Sigmoid colon (tissue), 4 donors: Measurements from ENCODE around the gene C1orf105.

Experiments
- EP300 ChIP-seq, 4 donors: sonication (generic); formaldehyde crosslinking; IDR thresholded peaks; one replicate each; pipeline ENCODE4 v1.6.1; 2017; ENCODE audit warnings: antibody characterized with exemption in 4 of 4
- POLR2AphosphoS5 ChIP-seq, 4 donors: sonication (generic); formaldehyde crosslinking; IDR thresholded peaks; one replicate each; pipeline ENCODE4 v1.6.1; 2017; ENCODE audit warnings: antibody characterized with exemption in 4 of 4
- TF ChIP-seq, protein P1 (sequence below), 4 experiments: fragments of 450-650 bp in 3 of 4; fragments of 200-600 bp in 1 of 4; IDR thresholded peaks; one replicate each; pipeline ENCODE4 v1.5.1; 2016 to 2019; ENCODE audit warnings: antibody characterized with exemption in 4 of 4, mild to moderate bottlenecking in 3 of 4, moderate library complexity in 2 of 4

- TF ChIP-seq, protein P1, sequence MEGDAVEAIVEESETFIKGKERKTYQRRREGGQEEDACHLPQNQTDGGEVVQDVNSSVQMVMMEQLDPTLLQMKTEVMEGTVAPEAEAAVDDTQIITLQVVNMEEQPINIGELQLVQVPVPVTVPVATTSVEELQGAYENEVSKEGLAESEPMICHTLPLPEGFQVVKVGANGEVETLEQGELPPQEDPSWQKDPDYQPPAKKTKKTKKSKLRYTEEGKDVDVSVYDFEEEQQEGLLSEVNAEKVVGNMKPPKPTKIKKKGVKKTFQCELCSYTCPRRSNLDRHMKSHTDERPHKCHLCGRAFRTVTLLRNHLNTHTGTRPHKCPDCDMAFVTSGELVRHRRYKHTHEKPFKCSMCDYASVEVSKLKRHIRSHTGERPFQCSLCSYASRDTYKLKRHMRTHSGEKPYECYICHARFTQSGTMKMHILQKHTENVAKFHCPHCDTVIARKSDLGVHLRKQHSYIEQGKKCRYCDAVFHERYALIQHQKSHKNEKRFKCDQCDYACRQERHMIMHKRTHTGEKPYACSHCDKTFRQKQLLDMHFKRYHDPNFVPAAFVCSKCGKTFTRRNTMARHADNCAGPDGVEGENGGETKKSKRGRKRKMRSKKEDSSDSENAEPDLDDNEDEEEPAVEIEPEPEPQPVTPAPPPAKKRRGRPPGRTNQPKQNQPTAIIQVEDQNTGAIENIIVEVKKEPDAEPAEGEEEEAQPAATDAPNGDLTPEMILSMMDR (IDR thresholded peaks at IDR 0.05), result no peak
- TF ChIP-seq POLR2AphosphoS5 (IDR thresholded peaks at IDR 0.05) (no peak), EP300 (IDR thresholded peaks at IDR 0.05) (no peak)
Measured at GRCh38 chr1:172397633-172398032, 22.9 kb upstream of the C1orf105 start.
